BJ (cell line): ENCODE measurements around the gene MAN2B2. TPM values are rescaled to one million over a fixed set of nuclear protein-coding genes. Genes with fewer than 3 reads are reported as not detected.

ENCODE experiments used
- CTCF ChIA-PET: fragments of 350-600 bp; formaldehyde crosslinking; extraction: SDS; loops from one replicate; lab custom pipeline; 2021; ENCODE audit warnings: antibody characterized with exemption, inconsistent platforms; lab: Yijun Ruan, JAX
- POLR2A ChIA-PET: fragments of 300-600 bp; sonication (Branson Sonifier 250); formaldehyde crosslinking; extraction: SDS; loops from one replicate; lab custom pipeline; 2021; ENCODE audit warnings: antibody characterized with exemption; lab: Charles Lee
- DNase-seq: peaks from one replicate; pipeline ENCODE4 v3.0.0-alpha.2; 2011; ENCODE audit warnings: low read depth
- H3K27me3 ChIP-seq: 2 replicates; pipeline ENCODE4 v1.6.0; 2011; ENCODE audit warnings: low read length; ENCODE audit not compliant: control insufficient read depth, insufficient read depth
- H3K36me3 ChIP-seq: 2 replicates; pipeline ENCODE4 v1.5.1; 2011; ENCODE audit warnings: low read length; ENCODE audit not compliant: control insufficient read depth, insufficient read depth
- H3K4me3 ChIP-seq: 2 replicates; pipeline ENCODE4 v1.5.1; 2011; ENCODE audit warnings: low read depth, mild to moderate bottlenecking, control low read depth, low read length
- CTCF ChIP-seq: IDR thresholded peaks from 2 replicates; pipeline ENCODE4 v1.5.1; 2011; ENCODE audit warnings: low read depth, mild to moderate bottlenecking, control low read depth, inconsistent platforms, low read length, moderate library complexity; ENCODE audit not compliant: insufficient read depth
- polyA plus RNA-seq: library from polyadenylated mRNA; depleted of rRNA; stranded (reverse); fragments of >200 nt; gene quantifications from 2 replicates; pipeline ENCODE4 v1.2.3, GENCODE V29; 2011

Gene MAN2B2
- polyA plus RNA-seq, 1 experiment: 43.5 TPM

- H3K36me3 ChIP-seq: no peaks in the 10 kb centered on the region
- ChIA-PET CTCF (interaction anchor here (1.2 kb wide), 1 partner anchor 10 kb away, joined by 4 read pairs; no protein-coding TSS in a partner anchor), POLR2A (interaction anchor here (0.5 kb wide), 1 partner anchor 14 kb away, joined by 4 read pairs; no protein-coding TSS in a partner anchor)
- no peaks in the 10 kb centered on the region; the same call in 1 of the 2 replicates for H3K27me3 ChIP-seq
- H3K4me3 ChIP-seq: no peak overlapping the region
- TF ChIP-seq CTCF: no peak
- DNase-seq: no peak
Measured at GRCh38 chr4:6532102-6532501, 42.9 kb upstream of the MAN2B2 start.

GRCh38 chr4:6532658-6533057, 42.3 kb upstream of the MAN2B2 start:
- POLR2A ChIA-PET: interaction anchor here (0.5 kb wide), 1 partner anchor 14 kb away, joined by 4 read pairs; no protein-coding TSS in a partner anchor
- CTCF ChIA-PET: interaction anchor here (1.0 to 1.2 kb wide), 2 partner anchors 10 to 14 kb away, joined by 3 to 4 read pairs; no protein-coding TSS in a partner anchor
- no peaks in the 10 kb centered on the region; the same call in 1 of the 2 replicates for H3K27me3 ChIP-seq
- no peak for TF ChIP-seq CTCF
- H3K4me3 ChIP-seq: no peak overlapping the region
- no peak for DNase-seq
- H3K36me3 ChIP-seq: no peaks in the 10 kb centered on the region

DNA sequence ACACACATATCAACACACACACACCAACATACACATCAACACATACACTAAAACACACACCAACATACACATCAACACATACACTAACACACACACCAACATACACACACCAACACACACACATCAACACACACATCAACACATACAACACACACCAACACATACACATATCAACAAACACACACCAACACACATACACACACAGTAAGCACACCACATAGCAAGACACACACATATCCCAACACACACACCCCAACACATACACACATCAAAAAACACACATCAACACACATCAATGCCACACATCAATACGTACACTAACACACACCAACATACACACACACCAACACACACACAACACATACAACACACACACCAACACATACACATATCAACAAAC, 40.9 kb upstream of the MAN2B2 start:
- DNase-seq: no peak
- CTCF ChIA-PET: no interaction called here
- POLR2A ChIA-PET: no interaction called here
- TF ChIP-seq CTCF: no peak
- H3K27me3 ChIP-seq: no peaks in the 10 kb centered on the region; the same call in 1 of the 2 replicates
- H3K36me3 ChIP-seq: no peaks in the 10 kb centered on the region
- no peak overlapping the region for H3K4me3 ChIP-seq

DNA sequence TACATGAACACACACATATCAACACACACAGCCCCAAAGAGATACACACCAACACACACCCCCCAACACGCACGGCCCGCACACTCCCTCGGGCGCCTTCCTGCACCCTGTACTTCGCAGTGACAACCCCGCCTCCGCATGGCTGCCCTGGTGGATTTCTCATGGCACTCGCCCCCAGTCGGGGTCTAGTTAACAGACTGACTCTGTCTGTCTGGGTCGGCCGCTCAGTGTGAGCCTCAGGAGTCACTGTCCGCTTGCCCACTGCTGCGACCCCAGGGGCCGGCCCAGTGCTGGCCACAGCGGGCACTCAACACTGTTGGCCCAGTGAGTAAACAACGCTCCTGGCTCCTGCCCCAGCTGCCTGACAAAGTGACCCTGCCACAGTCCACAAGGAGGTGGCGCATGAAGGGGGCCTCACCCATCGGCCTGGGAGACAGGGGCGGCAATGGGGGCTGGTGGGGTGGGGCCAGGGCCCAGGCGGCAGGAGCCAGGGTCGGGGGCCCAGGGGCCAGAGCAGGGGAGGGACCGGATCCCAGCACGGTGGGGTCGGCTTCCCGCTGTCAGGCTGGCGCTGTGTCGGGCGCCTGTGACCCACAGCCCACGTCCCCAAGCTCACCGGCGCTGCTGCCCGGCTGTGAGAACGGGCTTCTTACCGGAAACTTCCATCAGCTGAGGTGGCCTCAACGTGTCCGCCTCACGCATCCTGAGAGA, 40.2 kb upstream of the MAN2B2 start:
- H3K4me3 ChIP-seq: no peak overlapping the region
- no peaks in the 10 kb centered on the region; the same call in 1 of the 2 replicates for H3K27me3 ChIP-seq
- TF ChIP-seq CTCF: no peak
- POLR2A ChIA-PET: no interaction called here
- CTCF ChIA-PET: interaction anchor here (1.1 kb wide), 1 partner anchor 12 kb away, joined by 4 read pairs; no protein-coding TSS in a partner anchor
- no peak for DNase-seq
- H3K36me3 ChIP-seq: no peaks in the 10 kb centered on the region

DNA sequence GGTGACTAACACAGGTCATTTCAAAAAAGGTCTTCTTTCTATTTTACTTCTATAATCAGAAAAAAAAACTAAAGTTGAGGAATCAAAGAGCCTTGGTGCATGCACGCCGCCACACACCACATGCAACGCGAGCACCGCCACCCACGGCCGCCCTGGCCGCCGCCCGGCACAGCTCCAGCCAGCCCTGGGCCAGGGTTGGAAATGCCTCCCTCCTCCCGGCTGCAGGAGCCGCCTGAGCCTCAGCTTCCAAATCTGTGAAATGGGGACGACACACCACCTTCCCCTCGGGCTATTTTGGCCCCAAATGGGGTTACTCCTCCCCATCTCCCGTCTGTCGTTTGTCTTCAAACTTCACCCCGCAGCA, 39.7 kb upstream of the MAN2B2 start:
- POLR2A ChIA-PET: no interaction called here
- CTCF ChIA-PET: interaction anchor here (1.1 kb wide), 1 partner anchor 11 kb away, joined by 4 read pairs; no protein-coding TSS in a partner anchor
- no peak for DNase-seq

More for the DNA sequence above, 39.7 kb upstream of the MAN2B2 start:
- H3K4me3 ChIP-seq: no peak overlapping the region
- H3K36me3 ChIP-seq: no peaks in the 10 kb centered on the region
- no peaks in the 10 kb centered on the region; the same call in 1 of the 2 replicates for H3K27me3 ChIP-seq
- no peak for TF ChIP-seq CTCF
